ENCODE data around the gene SLC49A4. TPM values are rescaled to one million over a fixed set of nuclear protein-coding genes. Genes with fewer than 3 reads are reported as not detected.

SLC49A4 gene
- total RNA-seq, 4 donors from 2014 or later = 21.2 to 25.7 (median 24.1) TPM

DNA sequence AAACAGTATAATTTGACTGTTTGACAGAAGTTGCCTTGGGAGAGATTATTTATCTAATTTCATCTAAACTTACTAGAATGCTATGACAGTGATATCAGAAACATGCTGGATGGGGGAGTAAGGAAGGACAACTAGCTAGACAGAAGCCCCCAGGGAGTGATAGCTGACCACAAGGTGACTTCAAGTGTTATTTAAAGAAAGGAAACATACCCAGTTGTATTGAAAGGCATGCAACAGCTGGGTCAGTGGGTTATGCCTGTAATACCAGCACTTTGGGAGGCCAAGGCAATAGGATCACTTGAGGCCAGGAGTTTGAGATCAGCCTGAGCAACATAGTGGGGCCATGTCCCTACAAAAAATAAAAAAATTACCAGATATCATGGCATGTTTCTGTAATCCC is 69.6 kb downstream of the SLC49A4 start:
- H3K36me3 ChIP-seq = peaks cover 0 to 55% (median 23%) of the 10 kb centered on the region in 4 donors

DNA sequence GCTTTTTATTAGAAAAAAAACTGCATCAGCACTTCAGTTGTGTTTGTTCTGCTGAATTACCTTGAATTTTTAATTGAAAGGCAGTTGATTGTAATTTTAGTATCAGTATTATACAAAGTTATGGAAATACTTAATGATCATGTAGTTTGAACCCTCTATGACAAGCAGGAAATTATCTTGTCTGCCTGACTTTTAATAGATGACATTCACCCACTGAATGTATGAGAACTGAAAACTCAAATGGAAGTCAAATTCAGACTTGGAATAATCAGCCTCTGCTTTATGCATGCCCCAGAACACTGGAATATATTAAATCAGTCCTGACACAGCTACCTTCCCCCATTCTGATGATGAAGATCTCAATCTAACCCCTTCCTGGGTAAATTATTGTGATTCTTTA is 73.5 kb downstream of the SLC49A4 start:
- DNase-seq (ENCODE audit: extremely low spot score) = no peak
- intact Hi-C loops (cut with DNase I) = no loop called here
- TF ChIP-seq, protein P1, sequence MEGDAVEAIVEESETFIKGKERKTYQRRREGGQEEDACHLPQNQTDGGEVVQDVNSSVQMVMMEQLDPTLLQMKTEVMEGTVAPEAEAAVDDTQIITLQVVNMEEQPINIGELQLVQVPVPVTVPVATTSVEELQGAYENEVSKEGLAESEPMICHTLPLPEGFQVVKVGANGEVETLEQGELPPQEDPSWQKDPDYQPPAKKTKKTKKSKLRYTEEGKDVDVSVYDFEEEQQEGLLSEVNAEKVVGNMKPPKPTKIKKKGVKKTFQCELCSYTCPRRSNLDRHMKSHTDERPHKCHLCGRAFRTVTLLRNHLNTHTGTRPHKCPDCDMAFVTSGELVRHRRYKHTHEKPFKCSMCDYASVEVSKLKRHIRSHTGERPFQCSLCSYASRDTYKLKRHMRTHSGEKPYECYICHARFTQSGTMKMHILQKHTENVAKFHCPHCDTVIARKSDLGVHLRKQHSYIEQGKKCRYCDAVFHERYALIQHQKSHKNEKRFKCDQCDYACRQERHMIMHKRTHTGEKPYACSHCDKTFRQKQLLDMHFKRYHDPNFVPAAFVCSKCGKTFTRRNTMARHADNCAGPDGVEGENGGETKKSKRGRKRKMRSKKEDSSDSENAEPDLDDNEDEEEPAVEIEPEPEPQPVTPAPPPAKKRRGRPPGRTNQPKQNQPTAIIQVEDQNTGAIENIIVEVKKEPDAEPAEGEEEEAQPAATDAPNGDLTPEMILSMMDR (IDR thresholded peaks at IDR 0.05) = no peak
- TF ChIP-seq POLR2AphosphoS5 (IDR thresholded peaks at IDR 0.05) = no peak
- no peak for TF ChIP-seq EP300 (IDR thresholded peaks at IDR 0.05)
- TF ChIP-seq POLR2A (IDR thresholded peaks at IDR 0.05; ENCODE audit: low read depth) = no peak
- no peak overlapping the region for H3K27ac ChIP-seq (replicated peaks in 1 of 4)
- no peaks in the 10 kb centered on the region for H3K9me3 ChIP-seq
- H3K36me3 ChIP-seq = peaks cover 9 to 52% (median 25%) of the 10 kb centered on the region in 4 donors
- H3K4me1 ChIP-seq = no peaks in the 10 kb centered on the region
- H3K4me3 ChIP-seq = no peak overlapping the region
- no peaks in the 10 kb centered on the region for H3K27me3 ChIP-seq

More for the DNA sequence above, 69.6 kb downstream of the SLC49A4 start:
- intact Hi-C loops (cut with DNase I) = no loop called here
- Histone ChIP-seq H3K4me3 (no peak overlapping the region), H3K27me3 (no peaks in the 10 kb centered on the region), H3K27ac (replicated peaks in 1 of 4) (no peak overlapping the region), H3K4me1 (peaks cover 0 to 12% (median 3%) of the 10 kb centered on the region in 4 donors), H3K9me3 (no peaks in the 10 kb centered on the region)
- no peak for DNase-seq (ENCODE audit: extremely low spot score)
- TF ChIP-seq, protein P1 (IDR thresholded peaks at IDR 0.05) = no peak
- TF ChIP-seq POLR2A (IDR thresholded peaks at IDR 0.05; ENCODE audit: low read depth) (no peak), POLR2AphosphoS5 (IDR thresholded peaks at IDR 0.05) (no peak), EP300 (IDR thresholded peaks at IDR 0.05) (no peak)

DNA sequence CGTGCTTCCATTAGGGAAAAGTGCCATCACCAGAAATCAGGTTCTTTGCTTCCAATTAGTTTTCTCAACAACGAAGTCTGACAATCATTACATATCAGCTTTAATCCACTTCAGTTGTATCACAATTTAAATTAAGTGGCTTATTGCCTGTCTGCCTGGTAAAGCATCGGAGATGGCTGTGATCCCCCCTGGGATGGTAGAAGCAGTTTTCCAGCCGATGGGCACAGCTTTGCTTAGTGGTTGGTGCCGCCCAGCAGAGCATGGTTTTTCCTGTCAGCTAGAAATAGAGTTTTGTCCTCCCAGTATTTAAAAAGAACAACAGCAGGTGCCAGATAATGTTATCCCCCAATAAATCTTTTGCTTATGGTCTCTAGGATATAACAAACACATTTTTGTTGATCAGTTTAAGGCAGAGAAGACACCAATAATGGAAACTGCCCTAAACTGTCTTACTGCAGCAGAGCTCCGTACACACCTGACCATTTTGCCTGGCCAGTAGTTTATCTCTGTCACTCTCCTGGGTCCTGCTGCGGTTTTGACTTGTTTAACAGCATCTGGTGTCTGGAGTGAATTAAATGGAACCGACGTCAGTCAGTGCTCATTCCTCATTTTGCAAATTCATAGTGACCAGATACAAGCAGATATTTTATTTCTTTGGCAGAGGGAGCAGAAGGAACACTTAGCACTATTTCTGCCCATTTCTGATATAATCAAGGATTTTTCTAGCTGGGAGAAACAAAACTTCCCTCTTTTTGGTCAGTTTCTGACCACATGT is 79.1 kb downstream of the SLC49A4 start:
- H3K36me3 ChIP-seq = peaks cover 9 to 39% (median 21%) of the 10 kb centered on the region in 4 donors
- no peak for TF ChIP-seq POLR2A (IDR thresholded peaks at IDR 0.05; ENCODE audit: low read depth)
- no peak for TF ChIP-seq EP300 (IDR thresholded peaks at IDR 0.05)
- TF ChIP-seq, protein P1 (IDR thresholded peaks at IDR 0.05) = no peak
- TF ChIP-seq POLR2AphosphoS5 (IDR thresholded peaks at IDR 0.05) = no peak
- DNase-seq (ENCODE audit: extremely low spot score) = no peak
- intact Hi-C loops (cut with DNase I) = no loop called here
- H3K27me3 ChIP-seq = no peaks in the 10 kb centered on the region
- WGBS = 86% methylated on average over 9 of the region's 9 CpGs
- no peak overlapping the region for H3K27ac ChIP-seq (replicated peaks in 1 of 4)
- no peaks in the 10 kb centered on the region for H3K9me3 ChIP-seq
- no peaks in the 10 kb centered on the region for H3K4me1 ChIP-seq
- no peak overlapping the region for H3K4me3 ChIP-seq

GRCh38 chr3:122875547-122876127 is 80.8 kb downstream of the SLC49A4 start:
- no peaks in the 10 kb centered on the region for H3K27me3 ChIP-seq
- no peaks in the 10 kb centered on the region for H3K9me3 ChIP-seq
- no peaks in the 10 kb centered on the region for H3K4me1 ChIP-seq
- intact Hi-C loops (cut with DNase I) = no loop called here
- H3K36me3 ChIP-seq = peaks cover 14 to 44% (median 29%) of the 10 kb centered on the region in 4 donors
- DNase-seq (ENCODE audit: extremely low spot score) = no peak
- no peak overlapping the region for H3K27ac ChIP-seq (replicated peaks in 1 of 4)
- no peak overlapping the region for H3K4me3 ChIP-seq
- no peak for TF ChIP-seq POLR2AphosphoS5 (IDR thresholded peaks at IDR 0.05)
- TF ChIP-seq POLR2A (IDR thresholded peaks at IDR 0.05; ENCODE audit: low read depth) = no peak
- TF ChIP-seq, protein P1 (IDR thresholded peaks at IDR 0.05) = no peak
- no peak for TF ChIP-seq EP300 (IDR thresholded peaks at IDR 0.05)
